A673 (cell line): ENCODE data around the gene S100A14. TPM values are rescaled to one million over a fixed set of nuclear protein-coding genes. Genes with fewer than 3 reads are reported as not detected.

ENCODE experiments used
- BruUV-seq: library from RNA; stranded (reverse); fragments of 400-500 nt; replicated peaks from 2 replicates; lab custom pipeline; 2021; lab: Mats Ljungman, UMichigan
- CTCF ChIA-PET: fragments of 300-600 bp; sonication (Branson Sonifier 250); formaldehyde crosslinking; loops from one replicate; lab custom pipeline; 2022; ENCODE audit warnings: antibody characterized with exemption; lab: Charles Lee
- POLR2A ChIA-PET: fragments of 300-600 bp; sonication (Branson Sonifier 250); formaldehyde crosslinking; loops from one replicate; lab custom pipeline; 2022; ENCODE audit warnings: antibody characterized with exemption; ENCODE audit not compliant: low non-redundant PET; lab: Charles Lee
- DNase-seq: peaks from one replicate; pipeline ENCODE4 v3.0.0-alpha.2; 2015; ENCODE audit warnings: low spot score
- H3K27ac ChIP-seq: fragments of 200-600 bp; sonication (generic); 2 replicates; pipeline ENCODE4 v1.5.1; 2016; ENCODE audit warnings: mixed run types, low read depth, mild to moderate bottlenecking, mixed read lengths, antibody characterized with exemption, low read length; ENCODE audit not compliant: poor library complexity, severe bottlenecking
- H3K27me3 ChIP-seq: fragments of 200-600 bp; sonication (generic); replicated peaks from 2 replicates; pipeline ENCODE4 v1.6.1; 2017; ENCODE audit warnings: mixed run types, low read depth, mild to moderate bottlenecking, mixed read lengths, antibody characterized with exemption, low read length; ENCODE audit not compliant: insufficient read depth, poor library complexity
- H3K36me3 ChIP-seq: fragments of 200-600 bp; sonication (generic); 2 replicates; pipeline ENCODE4 v1.6.1; 2016; ENCODE audit warnings: mixed run types, mild to moderate bottlenecking, mixed read lengths, antibody characterized with exemption, low read length; ENCODE audit not compliant: insufficient read depth, poor library complexity, severe bottlenecking
- H3K4me1 ChIP-seq: fragments of 200-600 bp; sonication (generic); 2 replicates; pipeline ENCODE4 v1.6.1; 2017; ENCODE audit warnings: mixed run types, mild to moderate bottlenecking, mixed read lengths, antibody characterized with exemption, low read length; ENCODE audit not compliant: insufficient read depth, poor library complexity, severe bottlenecking
- H3K4me3 ChIP-seq: fragments of 200-600 bp; sonication (generic); 2 replicates; pipeline ENCODE4 v1.5.1; 2016; ENCODE audit warnings: low read depth, mixed run types, mild to moderate bottlenecking, mixed read lengths, low read length; ENCODE audit not compliant: poor library complexity, severe bottlenecking
- H3K9me3 ChIP-seq: fragments of 200-600 bp; sonication (generic); 2 replicates; pipeline ENCODE4 v1.6.1; 2016; ENCODE audit warnings: mixed run types, low read depth, mild to moderate bottlenecking, mixed read lengths, antibody characterized with exemption, low read length; ENCODE audit not compliant: poor library complexity, severe bottlenecking
- CTCF ChIP-seq: fragments of 300-800, 200-600 bp; sonication (generic); conservative IDR thresholded peaks from 2 replicates; pipeline ENCODE4 v1.5.1; 2017; ENCODE audit warnings: low read depth, mild to moderate bottlenecking, antibody characterized with exemption, low read length, moderate library complexity, mixed read lengths
- EZH2 ChIP-seq: fragments of 200-600 bp; sonication (generic); IDR thresholded peaks from 2 replicates; pipeline ENCODE4 v1.6.1; 2017; ENCODE audit warnings: borderline replicate concordance, low read depth, mild to moderate bottlenecking, mixed read lengths, antibody characterized with exemption, low read length; ENCODE audit not compliant: poor library complexity, severe bottlenecking
- intact Hi-C: fragments of 100-400 bp; cut with micrococcal nuclease; formaldehyde crosslinking; loops from one replicate; pipeline ENCODE4 v1.10.0; 2022; ENCODE audit not compliant: unreplicated experiment
- total RNA-seq: library from RNA; stranded (reverse); gene quantifications from 2 replicates; pipeline ENCODE4 v1.2.3, GENCODE V29; 2021

S100A14 gene
- total RNA-seq, 1 experiment from 2014 or later = not detected

- no peaks in the 10 kb centered on the region for H3K36me3 ChIP-seq
- no peak overlapping the region for H3K27ac ChIP-seq
- TF ChIP-seq EZH2 (no peak), CTCF (no peak)
- BruUV-seq = no TSS peak
- H3K9me3 ChIP-seq = no peaks in the 10 kb centered on the region
- no peaks in the 10 kb centered on the region for H3K27me3 ChIP-seq
- ChIA-PET POLR2A (no interaction called here), CTCF (interaction anchor here (0.6 kb wide), 1 partner anchor 111 kb away, joined by 3 read pairs; no protein-coding TSS in a partner anchor)
- intact Hi-C loops = no loop called here
- no peaks in the 10 kb centered on the region for H3K4me1 ChIP-seq
- no peak for DNase-seq
- H3K4me3 ChIP-seq = no peak overlapping the region
Observed at GRCh38 chr1:153606194-153606593, 9.9 kb downstream of the S100A14 start.

GRCh38 chr1:153602749-153603148, 13.4 kb downstream of the S100A14 start:
- no TSS peak for BruUV-seq
- H3K4me3 ChIP-seq = no peak overlapping the region
- no peaks in the 10 kb centered on the region for H3K36me3 ChIP-seq
- H3K4me1 ChIP-seq = peaks cover 4% of the 10 kb centered on the region
- H3K9me3 ChIP-seq = no peaks in the 10 kb centered on the region
- H3K27ac ChIP-seq = no peak overlapping the region
- POLR2A ChIA-PET = no interaction called here
- CTCF ChIA-PET = no interaction called here
- no peaks in the 10 kb centered on the region for H3K27me3 ChIP-seq
- TF ChIP-seq CTCF = no peak
- no peak for TF ChIP-seq EZH2
- intact Hi-C loops = no loop called here
- DNase-seq = no peak

- no peak overlapping the region for H3K4me3 ChIP-seq
- H3K4me1 ChIP-seq = peaks cover 4% of the 10 kb centered on the region
- intact Hi-C loops = no loop called here
- no peak for DNase-seq
- CTCF ChIA-PET = no interaction called here
- H3K36me3 ChIP-seq = no peaks in the 10 kb centered on the region
- H3K27me3 ChIP-seq = no peaks in the 10 kb centered on the region
- POLR2A ChIA-PET = no interaction called here
- no peaks in the 10 kb centered on the region for H3K9me3 ChIP-seq
- H3K27ac ChIP-seq = no peak overlapping the region
- no peak for TF ChIP-seq CTCF
- TF ChIP-seq EZH2 = no peak
- no TSS peak for BruUV-seq
Observed at GRCh38 chr1:153599847-153600246, 16.3 kb downstream of the S100A14 start.
